Omental fat pad (tissue), 4 donors: ENCODE measurements around the gene ATAD5. TPM values are rescaled to one million over a fixed set of nuclear protein-coding genes. Genes with fewer than 3 reads are reported as not detected.
"Not testable (repeated sequence)": the region's sequence is repeated elsewhere in the genome, so short reads cannot be mapped to it uniquely, and the experiment has no call there.

ENCODE experiments used
- ATAC-seq: fragments of 150-250 bp; one replicate; pipeline ENCODE4 v1.9.1; 2016; ENCODE audit warnings: mild to moderate bottlenecking, moderate library complexity; ENCODE audit not compliant: low FRiP score
- DNase-seq: peaks from one replicate; pipeline ENCODE4 v3.0.0-alpha.2; 2019; ENCODE audit warnings: low spot score
- CTCF ChIP-seq, 3 donors: fragments of 450-650 bp; IDR thresholded peaks; one replicate each; pipeline ENCODE4 v1.5.1; 2016 to 2017; ENCODE audit warnings: antibody characterized with exemption in 3 of 3, mild to moderate bottlenecking in 3 of 3, moderate library complexity in 2 of 3
- small RNA-seq: library from RNA; depleted of rRNA; stranded (forward); fragments of <200 nt; gene quantifications from one replicate; pipeline ENCODE3, GENCODE V24; 2016
- total RNA-seq, 4 donors: library from RNA; depleted of rRNA; stranded (reverse); fragments of >200 nt; gene quantifications; one replicate each; pipeline ENCODE4 v1.1.0, GENCODE V29; 2016

Gene ATAD5
- total RNA-seq, 4 donors from 2014 or later = 0.74 to 2.5 (median 1.2) TPM

GRCh38 chr17:30929081-30929633 is 97.4 kb downstream of the ATAD5 start:
- no peak for TF ChIP-seq CTCF (IDR thresholded peaks at IDR 0.05)
- no peak for ATAC-seq
- DNase-seq = no peak

- ATAC-seq, DNase-seq: not testable (repeated sequence)
Measured at GRCh38 chr17:30929861-30930260, 98.1 kb downstream of the ATAD5 start.

DNA sequence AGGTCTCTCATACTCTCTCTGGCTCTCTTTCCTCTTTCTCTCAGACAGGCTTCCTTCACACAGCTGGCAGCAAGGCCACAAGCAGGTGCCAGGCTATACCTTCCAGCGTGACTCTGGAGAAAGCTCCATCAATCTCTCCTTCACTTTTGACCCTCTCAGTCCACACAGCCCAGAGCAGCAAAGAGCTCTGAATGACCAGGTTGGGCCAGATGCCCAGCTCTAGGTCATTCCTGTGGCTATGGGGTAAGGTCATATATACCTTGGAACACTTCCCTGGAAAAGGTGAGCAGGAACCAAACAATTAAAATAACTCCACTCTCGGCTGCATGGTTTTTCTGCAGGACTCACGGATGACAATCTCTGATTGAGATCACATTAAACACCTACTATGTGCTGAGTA is 98.7 kb downstream of the ATAD5 start:
- no peak for TF ChIP-seq CTCF (IDR thresholded peaks at IDR 0.05)
- DNase-seq (no peak), ATAC-seq (no peak)

- DNase-seq, ATAC-seq: not testable (repeated sequence)
Measured at GRCh38 chr17:30931582-30931981, 99.8 kb downstream of the ATAD5 start.

DNA sequence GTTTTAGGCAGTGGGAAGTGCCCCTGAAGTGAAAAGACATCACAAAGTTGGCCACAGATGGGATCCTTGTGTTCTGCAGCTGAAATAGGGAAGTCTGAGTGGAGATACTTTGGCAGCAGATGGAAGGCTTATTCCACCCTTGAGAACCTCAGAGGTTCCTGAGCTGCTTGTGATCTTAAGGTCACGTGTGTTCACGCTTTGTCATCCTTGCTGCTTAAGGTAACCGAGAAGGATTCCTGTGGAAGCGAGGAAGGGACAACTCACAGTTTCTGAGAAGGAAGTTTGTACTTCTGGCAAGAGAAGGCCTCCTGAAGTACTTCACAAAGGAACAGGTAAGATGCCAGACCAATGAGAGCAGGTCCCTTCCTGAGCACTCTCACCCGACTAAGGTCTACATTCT is 102.2 kb downstream of the ATAD5 start:
- no peak for TF ChIP-seq CTCF (IDR thresholded peaks at IDR 0.05)
- ATAC-seq (no peak), DNase-seq (no peak)

DNA sequence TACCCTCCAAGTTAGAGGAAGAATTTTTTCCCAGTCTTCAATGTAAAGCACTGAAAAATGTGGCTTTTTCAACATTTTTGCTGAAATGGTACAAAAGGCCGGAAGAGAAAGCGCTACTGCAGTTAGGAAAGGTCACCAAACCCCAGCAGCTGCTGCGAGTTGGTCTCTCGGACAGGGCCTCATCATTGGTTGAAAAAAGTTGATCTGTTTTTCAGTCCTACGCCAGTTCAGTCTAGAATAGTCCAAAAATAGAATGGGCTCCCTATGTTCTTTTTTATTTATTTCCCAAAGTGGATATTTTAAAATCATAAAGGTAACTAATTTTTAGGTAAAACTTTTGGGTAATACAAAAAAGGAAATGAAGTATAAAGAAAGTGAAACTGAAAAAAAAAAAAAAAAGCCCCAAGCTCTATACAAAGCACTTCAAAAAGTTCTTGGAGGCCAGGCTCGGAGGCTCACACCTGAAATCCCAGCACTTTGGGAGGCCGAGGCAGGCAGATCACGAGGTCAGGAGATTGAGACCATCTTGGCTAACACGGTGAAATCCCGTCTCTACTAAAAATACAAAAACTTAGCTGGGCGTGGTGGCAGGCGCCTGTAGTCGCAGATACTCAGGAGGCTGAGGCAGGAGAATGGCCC is 107.4 kb downstream of the ATAD5 start:
- TF ChIP-seq CTCF (IDR thresholded peaks at IDR 0.05) = no peak
- no peak for DNase-seq
- no peak for ATAC-seq

DNA sequence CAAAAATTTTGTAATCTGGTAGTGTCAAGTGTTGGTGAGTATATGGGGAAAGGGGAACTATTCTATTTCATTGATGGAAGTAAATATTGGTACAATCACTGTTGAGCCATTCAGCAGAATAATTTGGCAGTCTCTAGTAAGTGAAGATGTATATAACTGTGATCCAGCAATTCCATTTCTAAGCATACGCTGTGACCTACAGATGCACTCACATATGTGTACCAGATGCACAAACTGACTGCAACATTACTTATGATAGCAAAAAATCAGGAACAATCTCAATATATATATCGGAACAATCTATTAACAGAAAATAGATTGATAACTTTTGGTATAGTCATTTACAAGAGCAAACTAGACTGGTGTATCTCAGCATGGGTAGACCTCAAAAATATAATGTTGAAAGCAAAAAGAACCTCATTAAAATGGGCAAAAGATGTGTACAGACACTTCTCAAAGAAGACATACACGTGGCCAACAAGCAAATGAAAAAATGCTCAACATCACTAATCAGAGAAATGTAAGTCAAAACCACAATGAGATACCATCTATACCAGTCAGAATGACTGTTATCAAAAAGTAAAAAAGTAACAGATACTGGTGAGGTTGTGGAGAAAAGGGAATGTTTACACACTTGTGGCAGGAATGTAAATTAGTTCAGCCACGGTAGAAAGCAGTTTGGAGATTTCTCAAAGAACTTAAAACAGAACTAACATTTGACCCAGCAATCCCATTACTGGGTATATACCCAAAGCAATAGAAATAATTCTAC is 110.7 kb downstream of the ATAD5 start:
- no peak for ATAC-seq
- no peak for TF ChIP-seq CTCF (IDR thresholded peaks at IDR 0.05)
- no peak for DNase-seq

Small RNA genes within 50 kb of the gene (small RNA-seq; reads per million reads assigned to genes)
- not detected for gene RNU6-298P

Other genes starting within 250 kb of the ATAD5 start
- gene CRLF3, start 7.3 kb upstream of the ATAD5 start, total RNA-seq = 10 to 100 TPM; 11.4 to 22.7 (median 17.1) TPM
- gene TEFM, start 74.3 kb downstream of the ATAD5 start, total RNA-seq = 10 to 100 TPM in 2 of 4 donors, 1 to 10 TPM in 2; 6.3 to 15.4 (median 10.2) TPM
- 10 to 100 TPM; 25.1 to 72.5 (median 51.8) TPM for gene ADAP2, start 90.0 kb downstream of the ATAD5 start, total RNA-seq
- gene RNF135, start 139.1 kb downstream of the ATAD5 start, total RNA-seq = 10 to 100 TPM; 24.7 to 57.5 (median 40.5) TPM